Stimulated activated CD4-positive, alpha-beta T cell treated with anti-CD3 and anti-CD28 coated beads, TNF-alpha, amount 100 ng/mL, for 1 hour (primary cell): ENCODE results near the gene ZNF574.
"Not testable (repeated sequence)": the region's sequence is repeated elsewhere in the genome, so short reads cannot be mapped to it uniquely, and the experiment has no call there.

Experiments
- DNase-seq, 3 donors: peaks; one replicate each; pipeline ENCODE4 v3.0.0-alpha.2; 2020; ENCODE audit warnings: low read depth in 3 of 3, low spot score in 1 of 3

The ZNF574 gene

GRCh38 chr19:42098781-42099180 is 22.8 kb downstream of the ZNF574 start:
- no peak for DNase-seq

GRCh38 chr19:42099336-42099925 is 23.5 kb downstream of the ZNF574 start:
- DNase-seq: no peak

- not testable (repeated sequence) for DNase-seq
These were observed 24.3 kb downstream of the ZNF574 start for GRCh38 chr19:42100241-42100640.

- DNase-seq: no peak
These were observed 26.9 kb downstream of the ZNF574 start for GRCh38 chr19:42102877-42103276.

- DNase-seq: no peak
These were observed 29.4 kb downstream of the ZNF574 start for GRCh38 chr19:42105368-42105767.

- peak; percentile 68 to 81 (median 79) for DNase-seq
These were observed 32.8 kb downstream of the ZNF574 start for GRCh38 chr19:42108527-42109389.

GRCh38 chr19:42109896-42110295 is 33.9 kb downstream of the ZNF574 start:
- DNase-seq: no peak

- DNase-seq: no peak
These were observed 34.7 kb downstream of the ZNF574 start for GRCh38 chr19:42110658-42111057.

- DNase-seq: no peak
These were observed 35.4 kb downstream of the ZNF574 start for GRCh38 chr19:42111384-42111783.

GRCh38 chr19:42111811-42112210 is 35.8 kb downstream of the ZNF574 start:
- no peak for DNase-seq

- DNase-seq: no peak
These were observed 37.8 kb downstream of the ZNF574 start for GRCh38 chr19:42113641-42114348.

GRCh38 chr19:42114412-42114811 is 38.4 kb downstream of the ZNF574 start:
- no peak for DNase-seq

GRCh38 chr19:42115219-42115618 is 39.3 kb downstream of the ZNF574 start:
- no peak for DNase-seq

GRCh38 chr19:42115705-42116104 is 39.7 kb downstream of the ZNF574 start:
- no peak for DNase-seq

- DNase-seq: no peak
These were observed 40.5 kb downstream of the ZNF574 start for GRCh38 chr19:42116308-42117075.

GRCh38 chr19:42117076-42117475 is 41.1 kb downstream of the ZNF574 start:
- no peak for DNase-seq

GRCh38 chr19:42120276-42120980 is 44.5 kb downstream of the ZNF574 start:
- no peak for DNase-seq

- no peak for DNase-seq
These were observed 45.2 kb downstream of the ZNF574 start for GRCh38 chr19:42121036-42121621.

GRCh38 chr19:42121656-42122069 is 45.7 kb downstream of the ZNF574 start:
- peak; percentile 65 to 73 (median 72) for DNase-seq
